Smooth muscle cell (in vitro differentiated cells): ENCODE results near the gene RXRG. TPM values are rescaled to one million over a fixed set of nuclear protein-coding genes. Genes with fewer than 3 reads are reported as not detected.

ENCODE experiments used
- DNase-seq: peaks from one replicate; lab custom pipeline; 2025; ENCODE audit not compliant: unreplicated experiment; lab: John Stamatoyannopoulos, UW
- H2AFZ ChIP-seq: fragments of 200-600 bp; sonication (generic); 2 replicates; pipeline ENCODE4 v1.6.0; 2016; ENCODE audit warnings: antibody characterized with exemption, low read depth, mild to moderate bottlenecking
- H3F3A ChIP-seq: fragments of 200-600 bp; sonication (generic); 2 replicates; pipeline ENCODE4 v1.6.0; 2017; ENCODE audit warnings: antibody characterized with exemption, low read depth
- H3K27ac ChIP-seq: fragments of 200-600 bp; sonication (generic); 2 replicates; pipeline ENCODE4 v1.5.1; 2016; ENCODE audit warnings: low read depth, mild to moderate bottlenecking
- H3K27me3 ChIP-seq: fragments of 200-600 bp; sonication (generic); 2 replicates; pipeline ENCODE4 v1.6.1; 2016; ENCODE audit warnings: low read depth, mild to moderate bottlenecking
- H3K36me3 ChIP-seq: fragments of 200-600 bp; sonication (generic); 2 replicates; pipeline ENCODE4 v1.5.1; 2016; ENCODE audit warnings: low read depth
- H3K4me1 ChIP-seq: fragments of 200-600 bp; sonication (generic); 2 replicates; pipeline ENCODE4 v1.5.1; 2016; ENCODE audit warnings: low read depth
- H3K4me2 ChIP-seq: fragments of 200-600 bp; sonication (generic); 2 replicates; pipeline ENCODE4 v1.6.0; 2016; ENCODE audit warnings: mild to moderate bottlenecking
- H3K4me3 ChIP-seq: fragments of 200-600 bp; sonication (generic); 2 replicates; pipeline ENCODE4 v1.5.1; 2016; ENCODE audit warnings: mild to moderate bottlenecking
- H3K79me2 ChIP-seq: fragments of 200-600 bp; sonication (generic); 2 replicates; pipeline ENCODE4 v1.6.0; 2016; ENCODE audit warnings: low read depth, mild to moderate bottlenecking
- H3K9ac ChIP-seq: fragments of 200-600 bp; sonication (generic); 2 replicates; pipeline ENCODE4 v1.6.0; 2016; ENCODE audit warnings: low read depth
- H3K9me3 ChIP-seq: fragments of 200-600 bp; sonication (generic); replicated peaks from 2 replicates; pipeline ENCODE4 v1.5.1; 2016; ENCODE audit warnings: low read depth
- H4K20me1 ChIP-seq: fragments of 200-600 bp; sonication (generic); 2 replicates; pipeline ENCODE4 v1.6.0; 2016; ENCODE audit warnings: low read depth
- WGBS: methylation state at CpG from one replicate; pipeline ENCODE4 v1.1.7; 2016; ENCODE audit warnings: low lambda C conversion rate; 5-methylcytosine and 5-hydroxymethylcytosine counted together
- polyA plus RNA-seq: library from polyadenylated mRNA; unstranded; fragments of >200 nt; fragmentation: Nextera tagmentation; extraction: Ambion mirVana; gene quantifications from 2 replicates; pipeline ENCODE4 v1.2.1, GENCODE V29; 2016
- total RNA-seq: library from RNA; depleted of rRNA; stranded (reverse); fragments of >200 nt; gene quantifications from 2 replicates; pipeline ENCODE4 v1.2.3, GENCODE V29; 2014
- TF ChIP-seq, protein P1 (sequence below): fragments of 200-600 bp; sonication (generic); IDR thresholded peaks from 2 replicates; pipeline ENCODE4 v1.5.1; 2017; ENCODE audit warnings: borderline replicate concordance, mild to moderate bottlenecking, antibody characterized with exemption; ENCODE audit not compliant: insufficient read depth, poor library complexity, severe bottlenecking

RXRG gene
- total and polyA plus RNA-seq, 2 experiments from 2014 or later, result 0.13 TPM; not detected in 1

DNA sequence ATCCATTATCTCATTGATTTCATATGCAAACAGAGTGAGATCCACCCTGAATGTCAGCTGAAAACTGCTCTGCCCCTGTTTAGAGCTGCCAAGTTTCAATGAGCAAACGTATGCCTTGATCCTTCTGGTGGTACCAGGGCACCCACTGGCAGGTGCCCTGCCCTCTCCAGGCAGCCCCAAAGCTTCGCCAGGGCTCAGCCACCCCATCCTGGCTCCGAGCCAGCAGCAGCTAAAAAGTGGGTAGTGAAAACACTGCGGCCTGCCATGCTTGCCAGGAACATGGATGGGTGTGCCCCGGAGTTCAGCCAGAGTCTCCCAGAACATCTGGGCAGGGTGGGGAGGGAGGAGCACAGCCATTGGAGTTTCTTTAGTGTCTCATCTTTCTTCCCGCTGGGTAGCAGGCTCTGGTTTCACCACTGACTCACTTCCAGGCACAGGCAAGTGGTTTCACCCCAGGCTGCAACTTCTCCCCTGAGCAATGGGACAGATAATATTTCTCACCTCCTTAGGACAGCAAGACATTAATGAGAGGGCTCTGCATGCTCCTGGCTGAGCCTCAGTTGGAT, 80.3 kb downstream of the RXRG start:
- no peak overlapping the region for H3K4me2 ChIP-seq
- no peaks in the 10 kb centered on the region for H3K4me1 ChIP-seq
- DNase-seq, result no peak
- WGBS, result 73% methylated on average over 6 of the region's 6 CpGs
- no peaks in the 10 kb centered on the region for H3K9me3 ChIP-seq
- H2AFZ ChIP-seq, result no peak overlapping the region
- H3F3A ChIP-seq, result no peaks in the 10 kb centered on the region
- no peak overlapping the region for H3K9ac ChIP-seq
- no peaks in the 10 kb centered on the region for H4K20me1 ChIP-seq
- no peaks in the 10 kb centered on the region for H3K79me2 ChIP-seq
- no peak overlapping the region for H3K4me3 ChIP-seq
- H3K36me3 ChIP-seq, result no peaks in the 10 kb centered on the region
- H3K27ac ChIP-seq, result no peak overlapping the region
- H3K27me3 ChIP-seq, result peaks cover 71% of the 10 kb centered on the region
- TF ChIP-seq, protein P1, sequence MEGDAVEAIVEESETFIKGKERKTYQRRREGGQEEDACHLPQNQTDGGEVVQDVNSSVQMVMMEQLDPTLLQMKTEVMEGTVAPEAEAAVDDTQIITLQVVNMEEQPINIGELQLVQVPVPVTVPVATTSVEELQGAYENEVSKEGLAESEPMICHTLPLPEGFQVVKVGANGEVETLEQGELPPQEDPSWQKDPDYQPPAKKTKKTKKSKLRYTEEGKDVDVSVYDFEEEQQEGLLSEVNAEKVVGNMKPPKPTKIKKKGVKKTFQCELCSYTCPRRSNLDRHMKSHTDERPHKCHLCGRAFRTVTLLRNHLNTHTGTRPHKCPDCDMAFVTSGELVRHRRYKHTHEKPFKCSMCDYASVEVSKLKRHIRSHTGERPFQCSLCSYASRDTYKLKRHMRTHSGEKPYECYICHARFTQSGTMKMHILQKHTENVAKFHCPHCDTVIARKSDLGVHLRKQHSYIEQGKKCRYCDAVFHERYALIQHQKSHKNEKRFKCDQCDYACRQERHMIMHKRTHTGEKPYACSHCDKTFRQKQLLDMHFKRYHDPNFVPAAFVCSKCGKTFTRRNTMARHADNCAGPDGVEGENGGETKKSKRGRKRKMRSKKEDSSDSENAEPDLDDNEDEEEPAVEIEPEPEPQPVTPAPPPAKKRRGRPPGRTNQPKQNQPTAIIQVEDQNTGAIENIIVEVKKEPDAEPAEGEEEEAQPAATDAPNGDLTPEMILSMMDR, result no peak

DNA sequence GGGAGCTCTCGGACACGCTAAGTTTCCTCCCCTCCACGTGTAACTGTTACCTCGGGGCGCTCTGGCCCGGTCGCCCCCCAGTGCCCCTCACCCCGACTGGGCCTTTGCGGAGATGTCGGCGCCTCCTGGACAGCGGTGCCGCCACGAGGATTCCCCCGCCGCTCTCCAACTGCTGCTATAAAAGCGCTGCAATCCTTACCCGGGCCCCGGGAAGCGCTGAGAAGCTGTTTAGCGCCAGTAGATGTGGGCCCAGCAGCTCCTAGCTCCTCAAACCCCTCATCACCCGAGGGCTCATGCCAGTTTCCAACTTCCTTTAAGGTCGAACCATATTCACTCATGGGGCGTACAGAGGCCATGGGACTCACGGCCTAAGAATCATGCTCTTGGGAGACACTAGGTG, 88.0 kb downstream of the RXRG start:
- Histone ChIP-seq H3K27me3 (peaks cover 99% of the 10 kb centered on the region), H3K9me3 (no peaks in the 10 kb centered on the region), H3K36me3 (no peaks in the 10 kb centered on the region), H3K4me1 (peaks cover 43% of the 10 kb centered on the region), H2AFZ (no peak overlapping the region), H3K4me2 (peak overlapping the region; percentile 87), H3K4me3 (no peak overlapping the region), H3K9ac (no peak overlapping the region), H3K27ac (no peak overlapping the region), H4K20me1 (no peaks in the 10 kb centered on the region), H3F3A (no peaks in the 10 kb centered on the region), H3K79me2 (no peaks in the 10 kb centered on the region)
- 5% methylated on average over 25 of the region's 25 CpGs for WGBS
- DNase-seq, result no peak
- TF ChIP-seq, protein P1, result no peak

DNA sequence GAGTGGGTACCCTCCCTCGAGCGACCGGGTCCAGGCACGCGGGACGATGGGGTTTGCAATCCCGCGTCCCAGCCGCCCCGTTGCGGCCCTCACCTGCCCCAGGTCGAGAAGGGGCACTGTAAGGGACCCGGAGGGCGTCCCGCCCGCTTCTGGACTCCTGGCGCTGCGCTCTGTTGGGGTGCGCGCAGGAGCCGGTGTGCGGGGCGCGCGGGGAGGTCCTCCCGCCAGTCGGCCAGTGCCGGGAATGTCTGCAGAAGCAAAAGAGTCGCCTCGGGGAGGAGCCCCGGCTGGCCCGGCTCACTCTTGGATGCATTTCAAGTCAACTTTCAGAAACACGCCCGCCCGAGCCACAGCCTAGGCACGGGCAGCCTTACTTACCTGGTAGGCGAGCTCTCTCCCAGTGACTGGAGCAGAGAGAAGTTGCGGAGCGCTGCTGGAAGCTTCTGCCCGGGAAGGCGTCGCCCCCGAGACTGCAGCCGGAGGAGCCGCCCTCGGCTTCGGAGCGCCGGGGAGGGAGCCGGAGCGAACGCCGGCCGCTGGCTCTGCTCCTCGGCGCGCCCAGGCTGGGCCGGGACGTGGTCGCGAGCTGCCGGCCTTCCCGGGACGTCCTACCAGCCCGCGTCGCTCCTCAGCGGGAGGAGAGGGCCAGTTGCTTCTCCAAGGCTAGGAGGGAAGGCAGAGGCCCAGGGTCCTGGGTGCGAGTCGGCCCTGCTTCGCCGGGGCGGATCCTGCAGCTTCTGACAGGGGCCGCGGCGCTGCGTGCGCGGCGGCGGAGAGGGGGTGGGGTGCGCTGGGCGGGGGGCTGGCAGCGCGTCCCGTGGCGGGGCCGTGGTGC, 88.7 kb downstream of the RXRG start, which contains the start of gene LMX1A:
Gene LMX1A (minus strand): TSS at position 739 of the 835 bp plus-strand sequence. CDS start 1,156 bp downstream, outside the sequence.
- Histone ChIP-seq H3K4me3 (peak within 1 kb of the TSS; percentile 42), H3K36me3 (no peaks in the 10 kb centered on the region), H3K79me2 (no peaks in the 10 kb centered on the region), H4K20me1 (no peaks in the 10 kb centered on the region), H3K27ac (no peak within 1 kb of the TSS), H3K27me3 (peaks cover 99% of the 10 kb centered on the region), H3K4me2 (peak within 1 kb of the TSS; percentile 87), H2AFZ (peak within 1 kb of the TSS; percentile 43), H3K9ac (no peak within 1 kb of the TSS), H3F3A (no peaks in the 10 kb centered on the region), H3K9me3 (no peaks in the 10 kb centered on the region), H3K4me1 (peaks cover 49% of the 10 kb centered on the region)
- DNase-seq, result no peak
- TF ChIP-seq, protein P1, result no peak
- 2% methylated on average over 72 of the region's 88 CpGs for WGBS
